Measurements from ENCODE around the gene ATP5MK.

ATP5MK gene

GRCh38 chr10:103396067-103396788 is at the start of gene ATP5MK, which contains the start of gene PDCD11:
TSS of gene ATP5MK (minus strand) at chr10:103396475. CDS start at chr10:103392457, 4,018 bp downstream.
TSS of gene PDCD11 (plus strand) at chr10:103396626. CDS start at chr10:103398427, 1,801 bp downstream.
- TF ChIP-seq USF1 (IDR thresholded peaks at IDR 0.05) (no peak), CEBPB (IDR thresholded peaks at IDR 0.05) (no peak), YY1 (IDR thresholded peaks at IDR 0.05; ENCODE audit: low read depth) (0 out of 2 replicates have a peak, but pooled peaks have one; percentile 58), MAX (IDR thresholded peaks at IDR 0.05) (peak; percentile 99), REST (IDR thresholded peaks at IDR 0.05; ENCODE audit: low read depth) (no peak), TEAD4 (IDR thresholded peaks at IDR 0.05) (peak; percentile 50), EGR1 (IDR thresholded peaks at IDR 0.05) (peak; percentile 99), ZBTB7A (IDR thresholded peaks at IDR 0.05; ENCODE audit: low read depth) (0 out of 2 replicates have a peak, but pooled peaks have one; percentile 28), EP300 (IDR thresholded peaks at IDR 0.05; ENCODE audit: borderline replicate concordance) (no peak; the same call in 1 of the 2 replicates), RAD21 (IDR thresholded peaks at IDR 0.05; ENCODE audit: low read depth) (no peak), NFIC (IDR thresholded peaks at IDR 0.05) (no peak; the same call in 1 of the 2 replicates), TCF12 (IDR thresholded peaks at IDR 0.05; ENCODE audit: low read depth) (peak; percentile 43; the same call in 1 of the 2 replicates), FOXM1 (IDR thresholded peaks at IDR 0.05; ENCODE audit: borderline replicate concordance, low read depth) (no peak), TAF1 (IDR thresholded peaks at IDR 0.05; ENCODE audit: low read depth) (peak; percentile 85), CREB1 (IDR thresholded peaks at IDR 0.05; ENCODE audit: low read depth) (peak; percentile 84)

- TF ChIP-seq TCF12 (IDR thresholded peaks at IDR 0.05; ENCODE audit: low read depth), result no peak
Measured at GRCh38 chr10:103445366-103445765, 49.1 kb upstream of the ATP5MK start.

- TF ChIP-seq REST (IDR thresholded peaks at IDR 0.05; ENCODE audit: low read depth), result no peak
- no peak for TF ChIP-seq EGR1 (IDR thresholded peaks at IDR 0.05)
- no peak for TF ChIP-seq NFIC (IDR thresholded peaks at IDR 0.05)
- TF ChIP-seq YY1 (IDR thresholded peaks at IDR 0.05; ENCODE audit: low read depth), result no peak
- no peak for TF ChIP-seq MAX (IDR thresholded peaks at IDR 0.05)
- TF ChIP-seq CEBPB (IDR thresholded peaks at IDR 0.05), result no peak
Measured at GRCh38 chr10:103444478-103444877, 48.2 kb upstream of the ATP5MK start.

- TF ChIP-seq ZBTB7A (IDR thresholded peaks at IDR 0.05; ENCODE audit: low read depth), result no peak
- no peak for TF ChIP-seq FOXM1 (IDR thresholded peaks at IDR 0.05; ENCODE audit: borderline replicate concordance, low read depth)
- no peak for TF ChIP-seq CEBPB (IDR thresholded peaks at IDR 0.05)
- no peak for TF ChIP-seq TEAD4 (IDR thresholded peaks at IDR 0.05)
- TF ChIP-seq REST (IDR thresholded peaks at IDR 0.05; ENCODE audit: low read depth), result no peak
Measured at GRCh38 chr10:103443475-103444185, 47.4 kb upstream of the ATP5MK start.

GRCh38 chr10:103442031-103442461 is 45.8 kb upstream of the ATP5MK start:
- no peak for TF ChIP-seq MAX (IDR thresholded peaks at IDR 0.05)
- TF ChIP-seq ZBTB7A (IDR thresholded peaks at IDR 0.05; ENCODE audit: low read depth), result no peak
- no peak for TF ChIP-seq EP300 (IDR thresholded peaks at IDR 0.05; ENCODE audit: borderline replicate concordance)
- TF ChIP-seq YY1 (IDR thresholded peaks at IDR 0.05; ENCODE audit: low read depth), result no peak
- no peak for TF ChIP-seq NFIC (IDR thresholded peaks at IDR 0.05)
- no peak for TF ChIP-seq TCF12 (IDR thresholded peaks at IDR 0.05; ENCODE audit: low read depth)
